Measurements from ENCODE around the gene CYP27A1. TPM values are rescaled to one million over a fixed set of nuclear protein-coding genes. Genes with fewer than 3 reads are reported as not detected.
"Not testable (repeated sequence)": the region's sequence is repeated elsewhere in the genome, so short reads cannot be mapped to it uniquely, and the experiment has no call there.

Gene CYP27A1
- total and polyA plus RNA-seq, 2 of the 4 experiments (the other 2 are of a cell fraction), result 5.2 to 5.3 TPM

- Histone ChIP-seq H2BK5ac (ENCODE audit: low read depth, low read length, poor library complexity, severe bottlenecking) (peak overlapping the region; percentile 17), H3K27ac (ENCODE audit: insufficient read depth, low read length) (no peak overlapping the region), H4K5ac (ENCODE audit: low read depth, low read length) (no peak overlapping the region), H3K4me2 (ENCODE audit: low read depth, low read length) (no peak overlapping the region), H2BK15ac (ENCODE audit: low read depth, low read length) (no peak overlapping the region), H2BK120ac (ENCODE audit: low read depth, low read length) (no peak overlapping the region), H2AK5ac (ENCODE audit: low read depth, low read length) (no peak overlapping the region), H2AK9ac (replicated peaks; ENCODE audit: low read depth, low read length, poor library complexity) (no peak overlapping the region), H3K56ac (ENCODE audit: extremely low read depth, insufficient read depth, low read length) (no peak overlapping the region), H3K4me3 (ENCODE audit: insufficient read depth, low read depth, low read length) (no peak overlapping the region), H4K8ac (ENCODE audit: low read depth in 2 of 2, low read length in 2 of 2) (no peak overlapping the region), H3K23ac (ENCODE audit: low read depth, low read length) (no peak overlapping the region), H3K79me1 (ENCODE audit: low read depth in 1 of 2, low read length in 2 of 2) (no peaks in the 10 kb centered on the region), H4K91ac (ENCODE audit: insufficient read depth, low read depth, low read length) (no peak overlapping the region), H3K4ac (ENCODE audit: low read depth, low read length) (no peak overlapping the region), H2BK20ac (ENCODE audit: low read depth, low read length) (no peak overlapping the region), H3K4me1 (ENCODE audit: control insufficient read depth, insufficient read depth, low read length) (no peaks in the 10 kb centered on the region; the same call in 1 of the 2 replicates), H3K9ac (ENCODE audit: low read depth, low read length) (no peak overlapping the region), H2AFZ (replicated peaks; ENCODE audit: low read length, poor library complexity) (no peak overlapping the region), H3K9me1 (ENCODE audit: insufficient read depth, low read length) (no peaks in the 10 kb centered on the region), H3K14ac (replicated peaks; ENCODE audit: low read depth, low read length) (no peak overlapping the region), H3K18ac (ENCODE audit: low read depth, low read length) (no peak overlapping the region), H3K9me3 (ENCODE audit: control insufficient read depth, insufficient read depth, low read length) (0 out of 2 replicates have a peak, but pooled peaks cover 2% of the 10 kb centered on the region), H3K27me3 (ENCODE audit: control insufficient read depth, insufficient read depth, low read length) (peaks cover 8% of the 10 kb centered on the region), H3K36me3 (ENCODE audit: control insufficient read depth, insufficient read depth, low read length) (no peaks in the 10 kb centered on the region), H4K20me1 (ENCODE audit: insufficient read depth, low read length) (no peaks in the 10 kb centered on the region)
- in situ Hi-C loops (cut with MboI; ENCODE audit: low sequenced_read_pairs), result loop anchor here (10.0 kb wide), 1 partner anchor 155 kb away; no protein-coding TSS in a partner anchor
- ChIA-PET CTCF (interaction anchor here (0.9 kb wide), 1 partner anchor 8 kb away, joined by 3 read pairs; no protein-coding TSS in a partner anchor), POLR2A (ENCODE audit: unreplicated experiment) (no interaction called here)
- DNase-seq (no peak), ATAC-seq (ENCODE audit: low read depth) (no peak; the same call in 1 of the 2 replicates)
- intact Hi-C loops (cut with micrococcal nuclease), result loop anchor here (5.0 kb wide), 1 partner anchor 58 kb away; the partner anchor contains the start of gene CYP27A1
- TF ChIP-seq RFX5 (IDR thresholded peaks at IDR 0.05; ENCODE audit: low read depth, low read length) (no peak), CEBPB (IDR thresholded peaks at IDR 0.05; ENCODE audit: low read depth, low read length) (peak; percentile 61)
- BruUV-seq (replicated peaks), result no TSS peak
- no CpG with 5 or more reads among the region's 1 CpG for WGBS, 2 experiments (ENCODE audit: extremely low coverage in 2 of 2, insufficient read length in 1 of 2)
- dilution Hi-C loops (cut with HindIII; ENCODE audit: low sequenced_read_pairs, unreplicated experiment), result no loop called here
These were observed 57.9 kb downstream of the CYP27A1 start for GRCh38 chr2:218839888-218840287.

DNA sequence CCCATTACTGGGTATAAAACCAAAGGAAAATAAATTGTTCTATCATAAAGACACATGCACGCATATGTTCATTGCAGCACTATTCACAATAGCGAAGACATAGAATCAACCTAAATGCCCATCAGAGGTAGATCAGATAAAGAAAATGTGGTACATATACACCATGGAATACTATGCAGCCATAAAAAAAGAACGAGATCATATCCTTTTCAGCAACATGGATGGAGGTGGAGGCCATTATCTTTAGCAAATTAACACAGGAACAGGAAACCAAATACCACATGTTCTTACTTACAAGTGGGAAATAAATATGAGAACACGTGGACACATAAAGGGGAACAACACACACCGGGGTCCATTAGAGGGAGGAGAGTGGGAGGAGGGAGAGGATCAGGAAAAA is 62.4 kb downstream of the CYP27A1 start:
- CTCF ChIA-PET; H2BK15ac ChIP-seq (ENCODE audit: low read depth, low read length); H4K5ac ChIP-seq (ENCODE audit: low read depth, low read length); H4K91ac ChIP-seq (ENCODE audit: insufficient read depth, low read depth, low read length); H2AK9ac ChIP-seq (replicated peaks; ENCODE audit: low read depth, low read length, poor library complexity); H3K4me1 ChIP-seq (ENCODE audit: control insufficient read depth, insufficient read depth, low read length); H3K27me3 ChIP-seq (ENCODE audit: control insufficient read depth, insufficient read depth, low read length); H3K4ac ChIP-seq (ENCODE audit: low read depth, low read length); POLR2A ChIA-PET (ENCODE audit: unreplicated experiment); H3K9me3 ChIP-seq (ENCODE audit: control insufficient read depth, insufficient read depth, low read length); DNase-seq; H2BK20ac ChIP-seq (ENCODE audit: low read depth, low read length); H3K36me3 ChIP-seq (ENCODE audit: control insufficient read depth, insufficient read depth, low read length); H3K9me1 ChIP-seq (ENCODE audit: insufficient read depth, low read length); H4K20me1 ChIP-seq (ENCODE audit: insufficient read depth, low read length); H3K4me2 ChIP-seq (ENCODE audit: low read depth, low read length); H3K9ac ChIP-seq (ENCODE audit: low read depth, low read length); dilution Hi-C loops (cut with HindIII; ENCODE audit: low sequenced_read_pairs, unreplicated experiment); H3K56ac ChIP-seq (ENCODE audit: extremely low read depth, insufficient read depth, low read length); BruUV-seq (replicated peaks); H4K8ac ChIP-seq (ENCODE audit: low read depth in 2 of 2, low read length in 2 of 2); H3K4me3 ChIP-seq (ENCODE audit: insufficient read depth, low read depth, low read length); H2BK120ac ChIP-seq (ENCODE audit: low read depth, low read length); H3K18ac ChIP-seq (ENCODE audit: low read depth, low read length); intact Hi-C loops (cut with micrococcal nuclease); H2BK5ac ChIP-seq (ENCODE audit: low read depth, low read length, poor library complexity, severe bottlenecking); H2AFZ ChIP-seq (replicated peaks; ENCODE audit: low read length, poor library complexity); H3K79me1 ChIP-seq (ENCODE audit: low read depth in 1 of 2, low read length in 2 of 2); H2AK5ac ChIP-seq (ENCODE audit: low read depth, low read length); ATAC-seq (ENCODE audit: low read depth); H3K14ac ChIP-seq (replicated peaks; ENCODE audit: low read depth, low read length); H3K27ac ChIP-seq (ENCODE audit: insufficient read depth, low read length); H3K23ac ChIP-seq (ENCODE audit: low read depth, low read length): not testable (repeated sequence)
- in situ Hi-C loops (cut with MboI; ENCODE audit: low sequenced_read_pairs), result loop anchor here (10.0 kb wide), 1 partner anchor 160 kb away; no protein-coding TSS in a partner anchor
- no CpG with 5 or more reads among the region's 5 CpGs for WGBS, 2 experiments (ENCODE audit: extremely low coverage in 2 of 2, insufficient read length in 1 of 2)

Data from IMR-90 (cell line).